Fibroblast of pulmonary artery (primary cell): ENCODE measurements around the gene CDC25C.

Experiments
- DNase-seq: peaks from one replicate; pipeline ENCODE4 v3.0.0-alpha.2; 2010; ENCODE audit warnings: low read depth
- H3K4me3 ChIP-seq: replicated peaks from 2 replicates; pipeline ENCODE4 v1.5.1; 2011; ENCODE audit warnings: low read depth, mild to moderate bottlenecking, control low read depth, low read length, moderate library complexity
- CTCF ChIP-seq: IDR thresholded peaks from 2 replicates; pipeline ENCODE4 v1.5.1; 2011; ENCODE audit warnings: mild to moderate bottlenecking, control low read depth, low read length, inconsistent platforms; ENCODE audit errors: missing control alignments

CDC25C gene

GRCh38 chr5:138369261-138369660 is 37.7 kb upstream of the CDC25C start:
- H3K4me3 ChIP-seq: no peak overlapping the region
- DNase-seq: peak; percentile 47
- TF ChIP-seq CTCF: no peak

GRCh38 chr5:138366632-138367382 is 35.2 kb upstream of the CDC25C start:
- H3K4me3 ChIP-seq: no peak overlapping the region
- no peak for TF ChIP-seq CTCF
- DNase-seq: no peak

- DNase-seq: no peak
- no peak for TF ChIP-seq CTCF
- no peak overlapping the region for H3K4me3 ChIP-seq
These were observed 33.0 kb upstream of the CDC25C start for GRCh38 chr5:138364576-138364975.

- no peak overlapping the region for H3K4me3 ChIP-seq
- DNase-seq: no peak
- no peak for TF ChIP-seq CTCF
These were observed 29.4 kb upstream of the CDC25C start for GRCh38 chr5:138360941-138361452.

- no peak for TF ChIP-seq CTCF
- no peak overlapping the region for H3K4me3 ChIP-seq
- DNase-seq: no peak
These were observed 28.0 kb upstream of the CDC25C start for GRCh38 chr5:138359621-138360020.

GRCh38 chr5:138354926-138355378 is 23.3 kb upstream of the CDC25C start:
- peak; percentile 83 for DNase-seq
- TF ChIP-seq CTCF: no peak
- peak overlapping the region; percentile 91 for H3K4me3 ChIP-seq

- no peak for TF ChIP-seq CTCF
- DNase-seq: no peak
These were observed 22.8 kb upstream of the CDC25C start for GRCh38 chr5:138354387-138354786.

More at GRCh38 chr5:138354387-138354786, 22.8 kb upstream of the CDC25C start:
- peak overlapping the region; percentile 91 for H3K4me3 ChIP-seq
